Measurements from ENCODE around the gene KCTD10. TPM values are rescaled to one million over a fixed set of nuclear protein-coding genes. Genes with fewer than 3 reads are reported as not detected.

Gene KCTD10
- total RNA-seq, 1 experiment from 2014 or later, result 29.4 TPM

- no peaks in the 10 kb centered on the region for H3K9me3 ChIP-seq (ENCODE audit: low read length)
- H3K9me2 ChIP-seq (replicated peaks; ENCODE audit: insufficient read depth, low read length), result no peaks in the 10 kb centered on the region
- H3K9ac ChIP-seq (ENCODE audit: low read length), result no peak overlapping the region
- no peak overlapping the region for H3K27ac ChIP-seq (ENCODE audit: low read length)
- H3K79me2 ChIP-seq (ENCODE audit: low read length), result peaks cover 55% of the 10 kb centered on the region
- H4K20me1 ChIP-seq (ENCODE audit: insufficient read depth, low read depth, low read length), result no peaks in the 10 kb centered on the region
- H3K4me1 ChIP-seq (ENCODE audit: low read length), result peaks cover 13% of the 10 kb centered on the region
- no peak for DNase-seq
- H3K27me3 ChIP-seq (ENCODE audit: low read length), result no peaks in the 10 kb centered on the region
- peaks cover 16% of the 10 kb centered on the region; the same call in 1 of the 2 replicates for H3K36me3 ChIP-seq (ENCODE audit: insufficient read depth, low read length)
- no peak overlapping the region for H3K4me3 ChIP-seq (ENCODE audit: low read length)
- no peak overlapping the region for H2AFZ ChIP-seq (ENCODE audit: low read length)
- H3K4me2 ChIP-seq (ENCODE audit: low read depth, low read length, poor library complexity, severe bottlenecking), result no peak overlapping the region
Observed at GRCh38 chr12:109459247-109459646, 17.9 kb downstream of the KCTD10 start.

GRCh38 chr12:109458771-109459208 is 18.3 kb downstream of the KCTD10 start:
- H3K79me2 ChIP-seq (ENCODE audit: low read length), result peaks cover 50% of the 10 kb centered on the region
- no peak overlapping the region for H3K4me2 ChIP-seq (ENCODE audit: low read depth, low read length, poor library complexity, severe bottlenecking)
- no peaks in the 10 kb centered on the region for H3K9me2 ChIP-seq (replicated peaks; ENCODE audit: insufficient read depth, low read length)
- peaks cover 13% of the 10 kb centered on the region for H3K4me1 ChIP-seq (ENCODE audit: low read length)
- no peak for DNase-seq
- H3K4me3 ChIP-seq (ENCODE audit: low read length), result no peak overlapping the region
- no peaks in the 10 kb centered on the region for H3K27me3 ChIP-seq (ENCODE audit: low read length)
- H2AFZ ChIP-seq (ENCODE audit: low read length), result no peak overlapping the region
- H3K36me3 ChIP-seq (ENCODE audit: insufficient read depth, low read length), result peaks cover 19% of the 10 kb centered on the region; the same call in 1 of the 2 replicates
- no peak overlapping the region for H3K9ac ChIP-seq (ENCODE audit: low read length)
- H3K27ac ChIP-seq (ENCODE audit: low read length), result no peak overlapping the region
- no peaks in the 10 kb centered on the region for H3K9me3 ChIP-seq (ENCODE audit: low read length)
- H4K20me1 ChIP-seq (ENCODE audit: insufficient read depth, low read depth, low read length), result no peaks in the 10 kb centered on the region

- H3K9me3 ChIP-seq (ENCODE audit: low read length), result no peaks in the 10 kb centered on the region
- peaks cover 43% of the 10 kb centered on the region for H3K79me2 ChIP-seq (ENCODE audit: low read length)
- H3K4me1 ChIP-seq (ENCODE audit: low read length), result peaks cover 13% of the 10 kb centered on the region
- no peaks in the 10 kb centered on the region for H4K20me1 ChIP-seq (ENCODE audit: insufficient read depth, low read depth, low read length)
- peaks cover 22% of the 10 kb centered on the region; the same call in 1 of the 2 replicates for H3K36me3 ChIP-seq (ENCODE audit: insufficient read depth, low read length)
- H3K9me2 ChIP-seq (replicated peaks; ENCODE audit: insufficient read depth, low read length), result no peaks in the 10 kb centered on the region
- H3K27me3 ChIP-seq (ENCODE audit: low read length), result no peaks in the 10 kb centered on the region
- DNase-seq, result no peak
- H2AFZ ChIP-seq (ENCODE audit: low read length), result no peak overlapping the region
- no peak overlapping the region for H3K27ac ChIP-seq (ENCODE audit: low read length)
- no peak overlapping the region for H3K4me2 ChIP-seq (ENCODE audit: low read depth, low read length, poor library complexity, severe bottlenecking)
- no peak overlapping the region for H3K9ac ChIP-seq (ENCODE audit: low read length)
- H3K4me3 ChIP-seq (ENCODE audit: low read length), result no peak overlapping the region
Observed at GRCh38 chr12:109458086-109458485, 19.0 kb downstream of the KCTD10 start.

GRCh38 chr12:109455706-109456105 is 21.4 kb downstream of the KCTD10 start:
- Histone ChIP-seq H2AFZ (ENCODE audit: low read length) (no peak overlapping the region), H3K9me3 (ENCODE audit: low read length) (no peaks in the 10 kb centered on the region), H3K4me3 (ENCODE audit: low read length) (no peak overlapping the region), H3K79me2 (ENCODE audit: low read length) (peaks cover 20% of the 10 kb centered on the region), H3K4me1 (ENCODE audit: low read length) (peaks cover under 1% of the 10 kb centered on the region), H4K20me1 (ENCODE audit: insufficient read depth, low read depth, low read length) (no peaks in the 10 kb centered on the region), H3K36me3 (ENCODE audit: insufficient read depth, low read length) (peaks cover 22% of the 10 kb centered on the region; the same call in 1 of the 2 replicates), H3K9ac (ENCODE audit: low read length) (no peak overlapping the region), H3K27me3 (ENCODE audit: low read length) (no peaks in the 10 kb centered on the region), H3K27ac (ENCODE audit: low read length) (no peak overlapping the region), H3K4me2 (ENCODE audit: low read depth, low read length, poor library complexity, severe bottlenecking) (no peak overlapping the region), H3K9me2 (replicated peaks; ENCODE audit: insufficient read depth, low read length) (no peaks in the 10 kb centered on the region)
- no peak for DNase-seq

GRCh38 chr12:109452489-109452888 is 24.6 kb downstream of the KCTD10 start:
- Histone ChIP-seq H3K9me3 (ENCODE audit: low read length) (no peaks in the 10 kb centered on the region), H2AFZ (ENCODE audit: low read length) (no peak overlapping the region), H3K4me1 (ENCODE audit: low read length) (no peaks in the 10 kb centered on the region), H3K79me2 (ENCODE audit: low read length) (peaks cover 2% of the 10 kb centered on the region; the same call in 1 of the 2 replicates), H3K9me2 (replicated peaks; ENCODE audit: insufficient read depth, low read length) (no peaks in the 10 kb centered on the region), H3K36me3 (ENCODE audit: insufficient read depth, low read length) (peaks cover 19% of the 10 kb centered on the region; the same call in 1 of the 2 replicates), H4K20me1 (ENCODE audit: insufficient read depth, low read depth, low read length) (0 out of 2 replicates have a peak, but pooled peaks cover 5% of the 10 kb centered on the region), H3K9ac (ENCODE audit: low read length) (no peak overlapping the region), H3K4me2 (ENCODE audit: low read depth, low read length, poor library complexity, severe bottlenecking) (no peak overlapping the region), H3K27ac (ENCODE audit: low read length) (no peak overlapping the region), H3K27me3 (ENCODE audit: low read length) (no peaks in the 10 kb centered on the region), H3K4me3 (ENCODE audit: low read length) (no peak overlapping the region)
- DNase-seq, result no peak

- H3K27ac ChIP-seq (ENCODE audit: low read length), result no peak overlapping the region
- DNase-seq, result no peak
Observed at GRCh38 chr12:109451400-109451799, 25.7 kb downstream of the KCTD10 start.

GRCh38 chr12:109450980-109451379 is 26.1 kb downstream of the KCTD10 start:
- no peak overlapping the region for H2AFZ ChIP-seq (ENCODE audit: low read length)
- no peaks in the 10 kb centered on the region for H3K27me3 ChIP-seq (ENCODE audit: low read length)
- H3K27ac ChIP-seq (ENCODE audit: low read length), result no peak overlapping the region
- H4K20me1 ChIP-seq (ENCODE audit: insufficient read depth, low read depth, low read length), result 0 out of 2 replicates have a peak, but pooled peaks cover 5% of the 10 kb centered on the region
- H3K4me3 ChIP-seq (ENCODE audit: low read length), result no peak overlapping the region
- H3K9ac ChIP-seq (ENCODE audit: low read length), result no peak overlapping the region
- no peaks in the 10 kb centered on the region for H3K4me1 ChIP-seq (ENCODE audit: low read length)
- no peak for DNase-seq
- H3K79me2 ChIP-seq (ENCODE audit: low read length), result peaks cover 2% of the 10 kb centered on the region; the same call in 1 of the 2 replicates
- no peak overlapping the region for H3K4me2 ChIP-seq (ENCODE audit: low read depth, low read length, poor library complexity, severe bottlenecking)
- peaks cover 6% of the 10 kb centered on the region; the same call in 1 of the 2 replicates for H3K36me3 ChIP-seq (ENCODE audit: insufficient read depth, low read length)
- no peaks in the 10 kb centered on the region for H3K9me3 ChIP-seq (ENCODE audit: low read length)
- no peaks in the 10 kb centered on the region for H3K9me2 ChIP-seq (replicated peaks; ENCODE audit: insufficient read depth, low read length)

More at GRCh38 chr12:109451400-109451799, 25.7 kb downstream of the KCTD10 start:
- Histone ChIP-seq H3K9me2 (replicated peaks; ENCODE audit: insufficient read depth, low read length) (no peaks in the 10 kb centered on the region), H3K9ac (ENCODE audit: low read length) (no peak overlapping the region), H4K20me1 (ENCODE audit: insufficient read depth, low read depth, low read length) (0 out of 2 replicates have a peak, but pooled peaks cover 5% of the 10 kb centered on the region), H3K79me2 (ENCODE audit: low read length) (peaks cover 2% of the 10 kb centered on the region; the same call in 1 of the 2 replicates), H3K9me3 (ENCODE audit: low read length) (no peaks in the 10 kb centered on the region), H3K4me3 (ENCODE audit: low read length) (no peak overlapping the region), H3K36me3 (ENCODE audit: insufficient read depth, low read length) (peaks cover 8% of the 10 kb centered on the region; the same call in 1 of the 2 replicates), H3K4me1 (ENCODE audit: low read length) (no peaks in the 10 kb centered on the region), H3K4me2 (ENCODE audit: low read depth, low read length, poor library complexity, severe bottlenecking) (no peak overlapping the region), H2AFZ (ENCODE audit: low read length) (no peak overlapping the region), H3K27me3 (ENCODE audit: low read length) (no peaks in the 10 kb centered on the region)

GRCh38 chr12:109449845-109450532 is 27.1 kb downstream of the KCTD10 start:
- H3K4me3 ChIP-seq (ENCODE audit: low read length), result no peak overlapping the region
- H3K36me3 ChIP-seq (ENCODE audit: insufficient read depth, low read length), result peaks cover 6% of the 10 kb centered on the region; the same call in 1 of the 2 replicates

More at GRCh38 chr12:109449845-109450532, 27.1 kb downstream of the KCTD10 start:
- Histone ChIP-seq H3K79me2 (ENCODE audit: low read length) (peaks cover 2% of the 10 kb centered on the region; the same call in 1 of the 2 replicates), H3K9me2 (replicated peaks; ENCODE audit: insufficient read depth, low read length) (no peaks in the 10 kb centered on the region), H3K4me2 (ENCODE audit: low read depth, low read length, poor library complexity, severe bottlenecking) (no peak overlapping the region), H3K9me3 (ENCODE audit: low read length) (no peaks in the 10 kb centered on the region), H3K9ac (ENCODE audit: low read length) (no peak overlapping the region), H4K20me1 (ENCODE audit: insufficient read depth, low read depth, low read length) (0 out of 2 replicates have a peak, but pooled peaks cover 5% of the 10 kb centered on the region), H2AFZ (ENCODE audit: low read length) (no peak overlapping the region), H3K27me3 (ENCODE audit: low read length) (no peaks in the 10 kb centered on the region), H3K27ac (ENCODE audit: low read length) (no peak overlapping the region), H3K4me1 (ENCODE audit: low read length) (no peaks in the 10 kb centered on the region)
- DNase-seq, result no peak

Measured in Karpas-422 (cell line).